IMR-90 (cell line): ENCODE results near the gene ITK. TPM values are rescaled to one million over a fixed set of nuclear protein-coding genes. Genes with fewer than 3 reads are reported as not detected.

Source experiments
- ATAC-seq: fragments of 200-7000 bp; cut with Tn5 transposase; 2 replicates; pipeline ENCODE4 v1.9.1; 2020; ENCODE audit warnings: low read depth, mild to moderate bottlenecking, moderate library complexity
- BruUV-seq: library from RNA; stranded (reverse); fragments of 400-500 nt; replicated peaks from 2 replicates; lab custom pipeline; 2021; lab: Mats Ljungman, UMichigan
- CTCF ChIA-PET: fragments of 300-600 bp; formaldehyde crosslinking; extraction: SDS; loops from one replicate; lab custom pipeline; 2021; ENCODE audit warnings: antibody characterized with exemption; lab: Yijun Ruan, JAX
- POLR2A ChIA-PET: fragments of 300-600 bp; sonication (Branson Sonifier 250); formaldehyde crosslinking; loops from one replicate; lab custom pipeline; 2022; ENCODE audit warnings: antibody characterized with exemption; ENCODE audit not compliant: unreplicated experiment; lab: Charles Lee
- DNase-seq: peaks from one replicate; pipeline ENCODE4 v3.0.0; 2013
- H2AFZ ChIP-seq: replicated peaks from 2 replicates; pipeline ENCODE3; 2013; ENCODE audit warnings: low read length, mild to moderate bottlenecking; ENCODE audit not compliant: poor library complexity
- H2AK5ac ChIP-seq: 2 replicates; pipeline ENCODE4 v1.6.1; 2013; ENCODE audit warnings: low read depth, low read length, inconsistent platforms
- H2AK9ac ChIP-seq: replicated peaks from 2 replicates; pipeline ENCODE3; 2013; ENCODE audit warnings: mild to moderate bottlenecking, low read depth, low read length, moderate library complexity; ENCODE audit not compliant: poor library complexity
- H2BK120ac ChIP-seq: 2 replicates; pipeline ENCODE4 v1.6.1; 2013; ENCODE audit warnings: low read depth, low read length, inconsistent platforms
- H2BK15ac ChIP-seq: 3 replicates; pipeline ENCODE4 v1.6.1; 2013; ENCODE audit warnings: low read depth, low read length, inconsistent platforms
- H2BK20ac ChIP-seq: 2 replicates; pipeline ENCODE4 v1.6.1; 2013; ENCODE audit warnings: low read depth, mild to moderate bottlenecking, inconsistent platforms, low read length, moderate library complexity
- H2BK5ac ChIP-seq: 2 replicates; pipeline ENCODE4 v1.6.1; 2013; ENCODE audit warnings: mild to moderate bottlenecking, low read depth, low read length, inconsistent platforms; ENCODE audit not compliant: poor library complexity, severe bottlenecking
- H3K14ac ChIP-seq: replicated peaks from 2 replicates; pipeline ENCODE4 v1.6.1; 2013; ENCODE audit warnings: low read depth, low read length, inconsistent platforms
- H3K18ac ChIP-seq: 2 replicates; pipeline ENCODE4 v1.6.1; 2013; ENCODE audit warnings: low read depth, low read length, control low read depth
- H3K23ac ChIP-seq: 2 replicates; pipeline ENCODE4 v1.6.1; 2013; ENCODE audit warnings: low read depth, low read length, inconsistent platforms
- H3K27ac ChIP-seq: 2 replicates; pipeline ENCODE4 v1.5.1; 2013; ENCODE audit warnings: mild to moderate bottlenecking, control low read depth, low read length; ENCODE audit not compliant: insufficient read depth
- H3K27me3 ChIP-seq: 2 replicates; pipeline ENCODE4 v1.6.1; 2013; ENCODE audit warnings: low read length; ENCODE audit not compliant: control insufficient read depth, insufficient read depth
- H3K36me3 ChIP-seq: 2 replicates; pipeline ENCODE4 v1.6.1; 2013; ENCODE audit warnings: low read length, mixed read lengths; ENCODE audit not compliant: control insufficient read depth, insufficient read depth
- H3K4ac ChIP-seq: 2 replicates; pipeline ENCODE4 v1.6.1; 2013; ENCODE audit warnings: low read depth, low read length, inconsistent platforms
- H3K4me1 ChIP-seq: 2 replicates; pipeline ENCODE4 v1.6.1; 2013; ENCODE audit warnings: low read length, mixed read lengths; ENCODE audit not compliant: control insufficient read depth, insufficient read depth
- H3K4me2 ChIP-seq: 2 replicates; pipeline ENCODE4 v1.6.1; 2013; ENCODE audit warnings: low read depth, mild to moderate bottlenecking, control low read depth, low read length, moderate library complexity
- H3K4me3 ChIP-seq: 2 replicates; pipeline ENCODE4 v1.5.1; 2013; ENCODE audit warnings: low read depth, mild to moderate bottlenecking, control low read depth, low read length, moderate library complexity; ENCODE audit not compliant: insufficient read depth
- H3K56ac ChIP-seq: 2 replicates; pipeline ENCODE4 v1.6.1; 2013; ENCODE audit warnings: low read length, inconsistent platforms; ENCODE audit not compliant: insufficient read depth; ENCODE audit errors: extremely low read depth
- H3K79me1 ChIP-seq, 2 experiments: 2 replicates each; pipeline ENCODE4 v1.6.1; 2013; ENCODE audit warnings: low read length in 2 of 2, inconsistent platforms in 1 of 2, low read depth in 1 of 2
- H3K9ac ChIP-seq: 2 replicates; pipeline ENCODE4 v1.6.1; 2013; ENCODE audit warnings: low read depth, low read length, control low read depth
- H3K9me1 ChIP-seq: 2 replicates; pipeline ENCODE4 v1.6.1; 2013; ENCODE audit warnings: low read length, inconsistent platforms; ENCODE audit not compliant: insufficient read depth
- H3K9me3 ChIP-seq: 2 replicates; pipeline ENCODE4 v1.6.1; 2013; ENCODE audit warnings: low read length; ENCODE audit not compliant: control insufficient read depth, insufficient read depth
- H4K20me1 ChIP-seq: 2 replicates; pipeline ENCODE4 v1.6.1; 2013; ENCODE audit warnings: low read length, inconsistent platforms; ENCODE audit not compliant: insufficient read depth
- H4K5ac ChIP-seq: 2 replicates; pipeline ENCODE4 v1.6.1; 2013; ENCODE audit warnings: mild to moderate bottlenecking, low read depth, low read length, control low read depth
- H4K8ac ChIP-seq, 2 experiments: 2 replicates each; pipeline ENCODE4 v1.6.1; 2013; ENCODE audit warnings: low read depth in 2 of 2, low read length in 2 of 2, control low read depth in 1 of 2, inconsistent platforms in 1 of 2
- H4K91ac ChIP-seq: 2 replicates; pipeline ENCODE4 v1.6.1; 2013; ENCODE audit warnings: low read depth, low read length, inconsistent platforms; ENCODE audit not compliant: insufficient read depth
- CHD1 ChIP-seq: IDR thresholded peaks from 2 replicates; pipeline ENCODE4 v1.6.1; 2012; ENCODE audit warnings: low read depth, low read length, improper control_type of control experiment
- NFE2L2 ChIP-seq: fragments of 150-350 bp; IDR thresholded peaks from 2 replicates; pipeline ENCODE4 v1.6.1; 2016; ENCODE audit warnings: low read depth, mild to moderate bottlenecking, low read length
- POLR2A ChIP-seq: IDR thresholded peaks from 2 replicates; pipeline ENCODE4 v1.6.1; 2012; ENCODE audit warnings: mild to moderate bottlenecking, low read depth, low read length
- RCOR1 ChIP-seq: IDR thresholded peaks from 2 replicates; pipeline ENCODE4 v1.6.1; 2012; ENCODE audit warnings: mild to moderate bottlenecking, low read length, improper control_type of control experiment; ENCODE audit not compliant: insufficient replicate concordance
- RFX5 ChIP-seq: IDR thresholded peaks from 2 replicates; pipeline ENCODE4 v1.8.0; 2012; ENCODE audit warnings: low read depth, mild to moderate bottlenecking, low read length, moderate library complexity
- SMC3 ChIP-seq: fragments of 150-350 bp; IDR thresholded peaks from 2 replicates; pipeline ENCODE4 v1.6.1; 2016; ENCODE audit warnings: low read depth, mild to moderate bottlenecking, antibody characterized with exemption, low read length, moderate library complexity
- WGBS, 2 experiments: methylation state at CpG; one replicate each; pipeline versions ENCODE4 v1.1.5 to v1.1.7; 2013; ENCODE audit warnings: missing lambda C conversion rate in 2 of 2; ENCODE audit not compliant: insufficient read length in 1 of 2; ENCODE audit errors: extremely low coverage in 2 of 2; 5-methylcytosine and 5-hydroxymethylcytosine counted together
- dilution Hi-C: fragments of 300-500 bp; cut with HindIII; formaldehyde crosslinking; loops from one replicate; pipeline ENCODE4 v1.14.3; 2018; ENCODE audit warnings: low sequenced_read_pairs; ENCODE audit not compliant: unreplicated experiment
- in situ Hi-C: fragments of 300-500 bp; cut with MboI; formaldehyde crosslinking; loops from 3 replicates; pipeline ENCODE4 v1.14.3; 2019; ENCODE audit warnings: low sequenced_read_pairs, inconsistent platforms, mixed read lengths
- intact Hi-C: fragments of 100-400 bp; cut with micrococcal nuclease; formaldehyde crosslinking; loops from 2 replicates; pipeline ENCODE4 v1.10.0; 2022
- polyA plus RNA-seq, 3 experiments: library from polyadenylated mRNA; depleted of rRNA; stranded (reverse); fragments of >200 nt; gene quantifications; 2 replicates each; pipeline ENCODE4 v1.2.3, GENCODE V29; 2012; ENCODE audit warnings: low replicate concordance in 1 of 3
- total RNA-seq: library from RNA; depleted of rRNA; stranded (reverse); fragments of >200 nt; gene quantifications from 2 replicates; pipeline ENCODE4 v1.2.3, GENCODE V29; 2012
- TF ChIP-seq, protein P1 (sequence below): fragments of 150-350 bp; IDR thresholded peaks from 2 replicates; pipeline ENCODE4 v1.6.1; 2016; ENCODE audit warnings: low read depth, mild to moderate bottlenecking, low read length, moderate library complexity, borderline replicate concordance
- TF ChIP-seq, protein P2 (sequence below): fragments of 150-350 bp; IDR thresholded peaks from 2 replicates; pipeline ENCODE4 v1.6.1; 2017; ENCODE audit warnings: mild to moderate bottlenecking, antibody characterized with exemption, low read length, low read depth

The ITK gene
- total and polyA plus RNA-seq, 2 of the 4 experiments (the other 2 are of a cell fraction) = not detected

DNA sequence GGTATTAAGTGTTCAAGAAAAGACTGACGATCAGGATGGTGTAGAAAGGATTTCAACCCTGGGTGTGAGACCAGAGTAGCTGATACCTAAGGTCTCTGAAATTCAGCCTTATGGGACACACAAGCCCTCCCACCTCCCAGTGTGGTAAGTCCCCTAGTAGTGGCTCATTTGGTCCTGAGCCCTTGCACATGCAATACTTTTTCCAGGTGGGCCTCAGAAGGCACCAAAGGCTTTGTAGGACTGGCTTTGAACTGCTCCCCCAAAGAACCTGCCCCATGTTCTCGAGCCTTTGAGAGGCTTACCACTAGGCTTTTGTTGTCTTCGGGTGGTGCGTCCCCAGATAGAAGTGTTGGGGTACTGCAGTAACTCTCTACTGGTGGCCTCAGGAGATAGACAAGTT, 15.4 kb upstream of the ITK start:
- H3K18ac ChIP-seq = no peak overlapping the region
- H2AK9ac ChIP-seq = no peak overlapping the region
- H3K79me1 ChIP-seq = no peaks in the 10 kb centered on the region
- H2AFZ ChIP-seq = no peak overlapping the region
- DNase-seq (no peak), ATAC-seq (no peak)
- no peak overlapping the region for H3K23ac ChIP-seq
- no peak overlapping the region for H2AK5ac ChIP-seq
- intact Hi-C loops (no loop called here), in situ Hi-C loops (no loop called here), dilution Hi-C loops (no loop called here)
- no peaks in the 10 kb centered on the region for H3K9me1 ChIP-seq
- no peak overlapping the region for H2BK120ac ChIP-seq
- H4K20me1 ChIP-seq = no peaks in the 10 kb centered on the region
- peaks cover 4% of the 10 kb centered on the region for H3K27me3 ChIP-seq
- H3K9me3 ChIP-seq = no peaks in the 10 kb centered on the region
- H3K36me3 ChIP-seq = no peaks in the 10 kb centered on the region
- no peak overlapping the region for H2BK20ac ChIP-seq
- H3K4me2 ChIP-seq = no peak overlapping the region
- no peak overlapping the region for H3K9ac ChIP-seq
- TF ChIP-seq, protein P1, sequence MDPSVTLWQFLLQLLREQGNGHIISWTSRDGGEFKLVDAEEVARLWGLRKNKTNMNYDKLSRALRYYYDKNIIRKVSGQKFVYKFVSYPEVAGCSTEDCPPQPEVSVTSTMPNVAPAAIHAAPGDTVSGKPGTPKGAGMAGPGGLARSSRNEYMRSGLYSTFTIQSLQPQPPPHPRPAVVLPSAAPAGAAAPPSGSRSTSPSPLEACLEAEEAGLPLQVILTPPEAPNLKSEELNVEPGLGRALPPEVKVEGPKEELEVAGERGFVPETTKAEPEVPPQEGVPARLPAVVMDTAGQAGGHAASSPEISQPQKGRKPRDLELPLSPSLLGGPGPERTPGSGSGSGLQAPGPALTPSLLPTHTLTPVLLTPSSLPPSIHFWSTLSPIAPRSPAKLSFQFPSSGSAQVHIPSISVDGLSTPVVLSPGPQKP = no peak
- TF ChIP-seq POLR2A (no peak), NFE2L2 (no peak), SMC3 (no peak), RFX5 (no peak), RCOR1 (no peak), CHD1 (no peak)
- TF ChIP-seq, protein P2, sequence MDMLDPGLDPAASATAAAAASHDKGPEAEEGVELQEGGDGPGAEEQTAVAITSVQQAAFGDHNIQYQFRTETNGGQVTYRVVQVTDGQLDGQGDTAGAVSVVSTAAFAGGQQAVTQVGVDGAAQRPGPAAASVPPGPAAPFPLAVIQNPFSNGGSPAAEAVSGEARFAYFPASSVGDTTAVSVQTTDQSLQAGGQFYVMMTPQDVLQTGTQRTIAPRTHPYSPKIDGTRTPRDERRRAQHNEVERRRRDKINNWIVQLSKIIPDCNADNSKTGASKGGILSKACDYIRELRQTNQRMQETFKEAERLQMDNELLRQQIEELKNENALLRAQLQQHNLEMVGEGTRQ = no peak
- ChIA-PET CTCF (interaction anchor here (0.6 kb wide), 1 partner anchor 1098 kb away, joined by 3 read pairs; no protein-coding TSS in a partner anchor), POLR2A (no interaction called here)
- no peak overlapping the region for H3K56ac ChIP-seq
- no peak overlapping the region for H4K91ac ChIP-seq
- H4K8ac ChIP-seq = no peak overlapping the region
- H3K27ac ChIP-seq = no peak overlapping the region
- WGBS, 2 experiments = no CpG with 5 or more reads among the region's 4 CpGs
- no peak overlapping the region for H3K14ac ChIP-seq
- no TSS peak for BruUV-seq
- no peak overlapping the region for H2BK5ac ChIP-seq
- no peak overlapping the region for H3K4me3 ChIP-seq
- no peak overlapping the region for H4K5ac ChIP-seq
- H3K4ac ChIP-seq = no peak overlapping the region
- H2BK15ac ChIP-seq = no peak overlapping the region
- no peaks in the 10 kb centered on the region for H3K4me1 ChIP-seq
